K562 (cell line): ENCODE data around the gene MAP2K6. TPM values are rescaled to one million over a fixed set of nuclear protein-coding genes. Genes with fewer than 3 reads are reported as not detected.

ENCODE experiments used
- ATAC-seq: fragments of 200-7000 bp; cut with Tn5 transposase; 3 replicates; pipeline ENCODE4 v1.9.1; 2020; ENCODE audit warnings: moderate library complexity
- BruUV-seq: library from RNA; stranded (reverse); fragments of 400-500 nt; replicated peaks from 2 replicates; lab custom pipeline; 2021; lab: Mats Ljungman, UMichigan
- CTCF ChIA-PET: fragments of 300-600 bp; formaldehyde crosslinking; extraction: SDS; loops from one replicate; lab custom pipeline; 2021; ENCODE audit warnings: low intra/inter-chr PET ratio; lab: Yijun Ruan, JAX
- POLR2A ChIA-PET: fragments of 300-600, 350-650 bp; sonication (Branson Sonifier 250); formaldehyde crosslinking; extraction: SDS; loops from one replicate; lab custom pipeline; 2021; ENCODE audit warnings: antibody characterized with exemption, inconsistent platforms; lab: Yijun Ruan, JAX
- DNase-seq, 4 experiments: peaks; one replicate each; pipeline versions ENCODE4 v3.0.0 to v3.0.0-alpha.2; 2011 to 2018; ENCODE audit warnings: low spot score in 3 of 4, mixed read lengths in 3 of 4; ENCODE audit errors: extremely low read depth in 1 of 4
- FAIRE-seq: peaks from 2 replicates; lab custom pipeline; 2011; peaks lifted over from hg19 to GRCh38; lab: Jason Lieb, UNC
- H2AFZ ChIP-seq: 2 replicates; pipeline ENCODE4 v1.6.0; 2011; ENCODE audit warnings: low read depth, low read length, control low read depth, inconsistent platforms
- H3K27ac ChIP-seq: fragments of 200-600 bp; 3 replicates; pipeline ENCODE4 v1.8.0; 2011; ENCODE audit warnings: low read depth, mild to moderate bottlenecking, control low read depth, inconsistent platforms, low read length, moderate library complexity, mixed read lengths; ENCODE audit errors: extremely low read depth
- H3K27me3 ChIP-seq, 2 experiments: fragments of 300-600 bp in 1 of 2; 2 replicates in 1 of 2; 3 replicates in 1 of 2; pipeline versions ENCODE4 v1.6.0 to v1.8.0; 2011; ENCODE audit warnings: inconsistent platforms in 2 of 2, low read length in 2 of 2, mild to moderate bottlenecking in 1 of 2, mixed read lengths in 1 of 2, moderate library complexity in 1 of 2; ENCODE audit not compliant: control insufficient read depth in 2 of 2, insufficient read depth in 2 of 2
- H3K36me3 ChIP-seq: fragments of 300-600 bp; 3 replicates; pipeline ENCODE4 v1.8.0; 2011; ENCODE audit warnings: mild to moderate bottlenecking, low read length, inconsistent platforms; ENCODE audit not compliant: control insufficient read depth, insufficient read depth
- H3K4me1 ChIP-seq, 2 experiments: fragments of 200-600 bp in 1 of 2; replicated peaks in 1 of 2; 2 replicates in 1 of 2; 3 replicates in 1 of 2; pipeline versions ENCODE4 v1.5.1 to v1.8.0; 2011; ENCODE audit warnings: inconsistent platforms in 2 of 2, low read length in 2 of 2, mild to moderate bottlenecking in 1 of 2, mixed read lengths in 1 of 2, moderate library complexity in 1 of 2; ENCODE audit not compliant: control insufficient read depth in 2 of 2, insufficient read depth in 2 of 2
- H3K4me2 ChIP-seq: 2 replicates; pipeline ENCODE4 v1.6.1; 2011; ENCODE audit warnings: low read length, control low read depth, inconsistent platforms, mixed read lengths; ENCODE audit not compliant: insufficient read depth
- H3K4me3 ChIP-seq: fragments of 200-600 bp; sonication (generic), shearing (Covaris generic); 2 replicates; pipeline ENCODE4 v1.5.1; 2016; ENCODE audit warnings: control low read depth, inconsistent platforms
- H3K79me2 ChIP-seq: fragments of 200-600 bp; 3 replicates; pipeline ENCODE4 v1.8.0; 2011; ENCODE audit warnings: low read length, inconsistent platforms; ENCODE audit not compliant: control insufficient read depth, insufficient read depth
- H3K9ac ChIP-seq, 2 experiments: 2 replicates each; pipeline versions ENCODE4 v1.6.0 to v1.6.1; 2011; ENCODE audit warnings: low read depth in 2 of 2, low read length in 2 of 2, control low read depth in 1 of 2, inconsistent platforms in 1 of 2, mild to moderate bottlenecking in 1 of 2, mixed read lengths in 1 of 2; ENCODE audit not compliant: insufficient read depth in 1 of 2
- H3K9me1 ChIP-seq: one replicate; pipeline ENCODE4 v1.6.0; 2011; ENCODE audit warnings: inconsistent platforms, mild to moderate bottlenecking, low read length, moderate library complexity; ENCODE audit not compliant: control insufficient read depth, insufficient read depth
- H3K9me3 ChIP-seq: replicated peaks from 2 replicates; pipeline ENCODE4 v1.5.1; 2011; ENCODE audit warnings: low read depth, low read length, inconsistent platforms; ENCODE audit not compliant: control insufficient read depth, insufficient read depth
- H4K20me1 ChIP-seq: replicated peaks from 2 replicates; pipeline ENCODE4 v1.6.1; 2011; ENCODE audit warnings: low read length, inconsistent platforms, mixed read lengths; ENCODE audit not compliant: control insufficient read depth, insufficient read depth
- CREM ChIP-seq: IDR thresholded peaks from 2 replicates; pipeline ENCODE4 v1.6.1; 2014; ENCODE audit warnings: antibody characterized with exemption, low read depth
- HOXB6 ChIP-seq: fragments of 250-450 bp; sonication (Bioruptor Pico); IDR thresholded peaks from 2 replicates; pipeline ENCODE4 v1.5.1; 2022; ENCODE audit warnings: mild to moderate bottlenecking, borderline replicate concordance
- ZNF507 ChIP-seq: conservative IDR thresholded peaks from 2 replicates; pipeline ENCODE4 v1.6.1; 2017; ENCODE audit warnings: missing genetic modification characterization, missing compliant biosample characterization
- WGBS: fragments of 100-300 bp; shearing (Covaris generic); methylation state at CpG from one replicate; pipeline ENCODE4 v1.1.6; 2016; ENCODE audit warnings: low coverage, mixed read lengths; ENCODE audit not compliant: insufficient coverage; ENCODE audit errors: missing lambda C conversion rate; 5-methylcytosine and 5-hydroxymethylcytosine counted together
- in situ Hi-C: fragments of 300-500 bp; cut with MboI; formaldehyde crosslinking; loops from 4 replicates; pipeline ENCODE4 v1.15.0; 2018; ENCODE audit warnings: inconsistent platforms, mixed read lengths
- intact Hi-C: fragments of 100-400 bp; cut with micrococcal nuclease; formaldehyde crosslinking; loops from 2 replicates; pipeline ENCODE4 v1.14.2; 2022
- polyA plus RNA-seq, 8 experiments: library from polyadenylated mRNA; depleted of rRNA in 4 of 8; stranded (reverse) in 5 of 8; unstranded in 3 of 8; fragments of >200 nt; fragmentation: Nextera tagmentation in 2 of 8; fragmentation: Illumina TruSeq in 1 of 8; extraction: Ambion mirVana in 2 of 8; extraction: Trizol in 1 of 8; gene quantifications; 2 replicates each; pipeline versions ENCODE4 v1.2.1 to v1.2.3, GENCODE V29; 2011 to 2014; ENCODE audit warnings: inconsistent platforms in 1 of 8, missing spikeins in 1 of 8
- total RNA-seq, 7 experiments: library from RNA; depleted of rRNA in 6 of 7; stranded (reverse); fragments of >200 nt in 6 of 7; fragmentation: Illumina TruSeq in 2 of 7; extraction: Trizol in 2 of 7; gene quantifications; 2 replicates each; pipeline versions ENCODE4 v1.2.1 to v1.2.3, GENCODE V29; 2011 to 2021; ENCODE audit warnings: low replicate concordance in 1 of 7
- TF ChIP-seq, protein P1 (sequence below): sonication (generic); formaldehyde crosslinking; IDR thresholded peaks from 2 replicates; pipeline ENCODE4 v1.4.0; 2020; ENCODE audit warnings: mild to moderate bottlenecking, missing genetic modification reagents
- TF ChIP-seq, protein P2 (sequence below): IDR thresholded peaks from 2 replicates; pipeline ENCODE4 v1.6.1; 2011; ENCODE audit not compliant: insufficient read length; ENCODE audit errors: extremely low read depth

The MAP2K6 gene
- total and polyA plus RNA-seq, 9 of the 15 experiments (the other 6 are each of a cell fraction or from before 2014, with no cell fraction given), result 0.07 to 0.13 TPM; not detected in 7

DNA sequence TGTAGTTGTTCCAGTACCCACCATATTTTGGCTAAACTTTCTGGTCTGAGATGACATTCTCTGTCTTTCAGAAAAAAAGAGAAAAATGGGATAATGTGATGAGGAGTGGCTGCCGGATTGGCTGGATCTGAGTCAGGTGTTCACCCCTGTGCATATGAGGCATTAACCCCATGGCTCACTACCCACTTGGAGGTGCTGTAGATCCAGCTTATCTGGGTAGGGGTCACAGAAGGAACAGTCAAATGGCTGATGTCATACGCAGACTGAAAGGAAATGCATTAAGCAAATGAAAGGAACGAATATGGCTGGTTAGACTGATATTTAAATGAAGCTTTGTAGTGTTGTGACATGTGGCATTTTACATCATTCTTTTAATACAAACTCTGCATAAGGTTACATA is 17.3 kb downstream of the MAP2K6 start:
- H3K27ac ChIP-seq, result no peak overlapping the region
- H3K9me3 ChIP-seq, result no peaks in the 10 kb centered on the region
- H3K4me1 ChIP-seq, result no peaks in the 10 kb centered on the region
- no peak overlapping the region for H3K4me2 ChIP-seq
- H3K27me3 ChIP-seq, result no peaks in the 10 kb centered on the region
- no peaks in the 10 kb centered on the region for H3K9me1 ChIP-seq
- ChIA-PET CTCF (no interaction called here), POLR2A (no interaction called here)
- no peak overlapping the region for H3K4me3 ChIP-seq
- 0% methylated on average over 3 of the region's 3 CpGs for WGBS
- no peaks in the 10 kb centered on the region for H3K79me2 ChIP-seq
- in situ Hi-C loops, result no loop called here
- no peak for TF ChIP-seq CREM
- no peak for TF ChIP-seq HOXB6
- no peak for TF ChIP-seq ZNF507 (tag)
- TF ChIP-seq, protein P1, sequence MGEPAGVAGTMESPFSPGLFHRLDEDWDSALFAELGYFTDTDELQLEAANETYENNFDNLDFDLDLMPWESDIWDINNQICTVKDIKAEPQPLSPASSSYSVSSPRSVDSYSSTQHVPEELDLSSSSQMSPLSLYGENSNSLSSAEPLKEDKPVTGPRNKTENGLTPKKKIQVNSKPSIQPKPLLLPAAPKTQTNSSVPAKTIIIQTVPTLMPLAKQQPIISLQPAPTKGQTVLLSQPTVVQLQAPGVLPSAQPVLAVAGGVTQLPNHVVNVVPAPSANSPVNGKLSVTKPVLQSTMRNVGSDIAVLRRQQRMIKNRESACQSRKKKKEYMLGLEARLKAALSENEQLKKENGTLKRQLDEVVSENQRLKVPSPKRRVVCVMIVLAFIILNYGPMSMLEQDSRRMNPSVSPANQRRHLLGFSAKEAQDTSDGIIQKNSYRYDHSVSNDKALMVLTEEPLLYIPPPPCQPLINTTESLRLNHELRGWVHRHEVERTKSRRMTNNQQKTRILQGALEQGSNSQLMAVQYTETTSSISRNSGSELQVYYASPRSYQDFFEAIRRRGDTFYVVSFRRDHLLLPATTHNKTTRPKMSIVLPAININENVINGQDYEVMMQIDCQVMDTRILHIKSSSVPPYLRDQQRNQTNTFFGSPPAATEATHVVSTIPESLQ (CRISPR knock-in tag), result no peak
- TF ChIP-seq, protein P2, sequence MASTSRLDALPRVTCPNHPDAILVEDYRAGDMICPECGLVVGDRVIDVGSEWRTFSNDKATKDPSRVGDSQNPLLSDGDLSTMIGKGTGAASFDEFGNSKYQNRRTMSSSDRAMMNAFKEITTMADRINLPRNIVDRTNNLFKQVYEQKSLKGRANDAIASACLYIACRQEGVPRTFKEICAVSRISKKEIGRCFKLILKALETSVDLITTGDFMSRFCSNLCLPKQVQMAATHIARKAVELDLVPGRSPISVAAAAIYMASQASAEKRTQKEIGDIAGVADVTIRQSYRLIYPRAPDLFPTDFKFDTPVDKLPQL, result no peak
- TF ChIP-seq, all 486 proteins: peak for 0
- no peak for FAIRE-seq
- Histone ChIP-seq H2AFZ (no peak overlapping the region), H4K20me1 (no peaks in the 10 kb centered on the region), H3K36me3 (no peaks in the 10 kb centered on the region), H3K9ac (no peak overlapping the region)
- BruUV-seq, result no TSS peak
- no peak for ATAC-seq
- intact Hi-C loops, result no loop called here
- DNase-seq, result no peak
